IPS-18c (cell line): ENCODE measurements around the gene F3.

ENCODE experiments used
- H3K4me3 ChIP-seq: 2 replicates; pipeline ENCODE4 v1.7.0; 2013; ENCODE audit warnings: low read depth, mild to moderate bottlenecking, low read length, moderate library complexity; ENCODE audit not compliant: insufficient read depth
- H3K9me3 ChIP-seq: one replicate; pipeline ENCODE4 v1.6.1; 2013; ENCODE audit warnings: mild to moderate bottlenecking, low read length, moderate library complexity; ENCODE audit not compliant: control insufficient read depth, insufficient read depth

The F3 gene

GRCh38 chr1:94559921-94560320 lies 18.4 kb upstream of the F3 start:
- H3K9me3 ChIP-seq, result peaks cover 7% of the 10 kb centered on the region

GRCh38 chr1:94555091-94555490 lies 13.5 kb upstream of the F3 start:
- H3K9me3 ChIP-seq, result peaks cover 3% of the 10 kb centered on the region
- H3K4me3 ChIP-seq, result no peak overlapping the region

More at GRCh38 chr1:94559921-94560320, 18.4 kb upstream of the F3 start:
- no peak overlapping the region for H3K4me3 ChIP-seq

- peaks cover 3% of the 10 kb centered on the region for H3K9me3 ChIP-seq
- no peak overlapping the region for H3K4me3 ChIP-seq
Observed at GRCh38 chr1:94554580-94554979, 13.0 kb upstream of the F3 start.

- Histone ChIP-seq H3K9me3 (peaks cover 3% of the 10 kb centered on the region), H3K4me3 (no peak overlapping the region)
Observed at GRCh38 chr1:94553931-94554330, 12.4 kb upstream of the F3 start.

- peaks cover 3% of the 10 kb centered on the region for H3K9me3 ChIP-seq
Observed at GRCh38 chr1:94553323-94553730, 11.8 kb upstream of the F3 start.

GRCh38 chr1:94552071-94552586 lies 10.6 kb upstream of the F3 start:
- H3K9me3 ChIP-seq, result peaks cover 3% of the 10 kb centered on the region
- no peak overlapping the region for H3K4me3 ChIP-seq

More at GRCh38 chr1:94553323-94553730, 11.8 kb upstream of the F3 start:
- no peak overlapping the region for H3K4me3 ChIP-seq

GRCh38 chr1:94551449-94551848 lies 9.9 kb upstream of the F3 start:
- Histone ChIP-seq H3K4me3 (no peak overlapping the region), H3K9me3 (peaks cover 3% of the 10 kb centered on the region)

GRCh38 chr1:94550800-94551241 lies 9.3 kb upstream of the F3 start:
- Histone ChIP-seq H3K9me3 (no peaks in the 10 kb centered on the region), H3K4me3 (no peak overlapping the region)

- H3K9me3 ChIP-seq, result no peaks in the 10 kb centered on the region
- H3K4me3 ChIP-seq, result no peak overlapping the region
Observed at GRCh38 chr1:94550396-94550795, 8.8 kb upstream of the F3 start.

- no peak overlapping the region for H3K4me3 ChIP-seq
- H3K9me3 ChIP-seq, result no peaks in the 10 kb centered on the region
Observed at GRCh38 chr1:94549706-94550105, 8.1 kb upstream of the F3 start.

- Histone ChIP-seq H3K9me3 (no peaks in the 10 kb centered on the region), H3K4me3 (no peak overlapping the region)
Observed at GRCh38 chr1:94544706-94545490, 3.3 kb upstream of the F3 start.

GRCh38 chr1:94543893-94544635 lies 2.5 kb upstream of the F3 start:
- Histone ChIP-seq H3K9me3 (no peaks in the 10 kb centered on the region), H3K4me3 (no peak overlapping the region)

GRCh38 chr1:94543001-94543400 lies 1.4 kb upstream of the F3 start:
- Histone ChIP-seq H3K4me3 (no peak overlapping the region), H3K9me3 (no peaks in the 10 kb centered on the region)

- Histone ChIP-seq H3K9me3 (no peaks in the 10 kb centered on the region), H3K4me3 (peak overlapping the region; percentile 76)
Observed at GRCh38 chr1:94542088-94542870, 720 bp upstream of the F3 start.

GRCh38 chr1:94540440-94541245 lies 916 bp downstream of the F3 start:
- peak overlapping the region; percentile 76 for H3K4me3 ChIP-seq
- H3K9me3 ChIP-seq, result no peaks in the 10 kb centered on the region

GRCh38 chr1:94539496-94539895 lies 2.1 kb downstream of the F3 start:
- no peaks in the 10 kb centered on the region for H3K9me3 ChIP-seq
- no peak overlapping the region for H3K4me3 ChIP-seq
